Glutamatergic neuron (in vitro differentiated cells): ENCODE measurements around the gene GNG7. TPM values are rescaled to one million over a fixed set of nuclear protein-coding genes. Genes with fewer than 3 reads are reported as not detected.

Experiments
- DNase-seq: peaks from one replicate; pipeline ENCODE4 v3.0.0; 2022
- H3K27ac Mint-ChIP-seq: one replicate; pipeline ENCODE4 v1.8.0; 2020; ENCODE audit warnings: mild to moderate bottlenecking, mixed read lengths, inconsistent platforms; ENCODE audit not compliant: unreplicated experiment
- H3K27me3 Mint-ChIP-seq: one replicate; pipeline ENCODE4 v1.8.0; 2020; ENCODE audit warnings: mild to moderate bottlenecking, moderate library complexity, mixed read lengths, inconsistent platforms; ENCODE audit not compliant: unreplicated experiment
- H3K36me3 Mint-ChIP-seq: one replicate; pipeline ENCODE4 v1.8.0; 2020; ENCODE audit warnings: mild to moderate bottlenecking, mixed read lengths, inconsistent platforms; ENCODE audit not compliant: unreplicated experiment
- H3K4me1 Mint-ChIP-seq: one replicate; pipeline ENCODE4 v1.8.0; 2020; ENCODE audit warnings: mild to moderate bottlenecking, low read depth, mixed read lengths, inconsistent platforms; ENCODE audit not compliant: unreplicated experiment
- H3K4me3 Mint-ChIP-seq: one replicate; pipeline ENCODE4 v1.8.0; 2020; ENCODE audit warnings: mild to moderate bottlenecking, mixed read lengths, inconsistent platforms; ENCODE audit not compliant: unreplicated experiment
- H3K9me3 Mint-ChIP-seq: one replicate; pipeline ENCODE4 v1.8.0; 2020; ENCODE audit warnings: mild to moderate bottlenecking, moderate library complexity, mixed read lengths, inconsistent platforms; ENCODE audit not compliant: unreplicated experiment
- CTCF ChIP-seq: fragments of 200-600 bp; sonication (generic); IDR thresholded peaks from one replicate; pipeline ENCODE4 v1.5.0; 2021; ENCODE audit not compliant: partially characterized antibody, unreplicated experiment
- total RNA-seq: library from RNA; stranded (reverse); fragmentation: NEBNext Ultra II Directional; extraction: Animal tissue kit (Norgen Biotek cat#: 25700); gene quantifications from one replicate; pipeline ENCODE4 v1.2.1, GENCODE V29; 2021; ENCODE audit not compliant: unreplicated experiment

Gene GNG7
- total RNA-seq, 1 donor from 2014 or later = 8.0 TPM

- peaks cover 10% of the 10 kb centered on the region for H3K9me3 Mint-ChIP-seq
- peaks cover 10% of the 10 kb centered on the region for H3K36me3 Mint-ChIP-seq
- H3K27ac Mint-ChIP-seq = peak overlapping the region; percentile 43
- peaks cover 5% of the 10 kb centered on the region for H3K27me3 Mint-ChIP-seq
- DNase-seq = no peak
- no peak overlapping the region for H3K4me3 Mint-ChIP-seq
- TF ChIP-seq CTCF = no peak
- H3K4me1 Mint-ChIP-seq = no peaks in the 10 kb centered on the region
These were observed 173.0 kb downstream of the GNG7 start for GRCh38 chr19:2529473-2529918.

- Mint-ChIP-seq H3K9me3 (peaks cover 6% of the 10 kb centered on the region), H3K36me3 (peaks cover 5% of the 10 kb centered on the region), H3K27me3 (peaks cover 2% of the 10 kb centered on the region), H3K27ac (no peak overlapping the region), H3K4me3 (no peak overlapping the region), H3K4me1 (no peaks in the 10 kb centered on the region)
- DNase-seq = no peak
- TF ChIP-seq CTCF = no peak
These were observed 173.8 kb downstream of the GNG7 start for GRCh38 chr19:2528675-2529101.

GRCh38 chr19:2527686-2528085, 174.8 kb downstream of the GNG7 start:
- Mint-ChIP-seq H3K27me3 (peaks cover 2% of the 10 kb centered on the region), H3K4me3 (no peak overlapping the region), H3K4me1 (no peaks in the 10 kb centered on the region), H3K27ac (no peak overlapping the region), H3K36me3 (peaks cover 5% of the 10 kb centered on the region), H3K9me3 (peaks cover 6% of the 10 kb centered on the region)
- no peak for DNase-seq
- no peak for TF ChIP-seq CTCF

- peaks cover 2% of the 10 kb centered on the region for H3K36me3 Mint-ChIP-seq
- H3K9me3 Mint-ChIP-seq = peaks cover 6% of the 10 kb centered on the region
- H3K4me1 Mint-ChIP-seq = no peaks in the 10 kb centered on the region
- TF ChIP-seq CTCF = no peak
- no peak for DNase-seq
- no peak overlapping the region for H3K27ac Mint-ChIP-seq
- peaks cover 2% of the 10 kb centered on the region for H3K27me3 Mint-ChIP-seq
- H3K4me3 Mint-ChIP-seq = no peak overlapping the region
These were observed 175.3 kb downstream of the GNG7 start for GRCh38 chr19:2527171-2527570.

GRCh38 chr19:2524840-2525723, 177.4 kb downstream of the GNG7 start:
- Mint-ChIP-seq H3K9me3 (peaks cover 1% of the 10 kb centered on the region), H3K27ac (no peak overlapping the region), H3K36me3 (no peaks in the 10 kb centered on the region), H3K4me3 (no peak overlapping the region), H3K27me3 (peaks cover 2% of the 10 kb centered on the region), H3K4me1 (no peaks in the 10 kb centered on the region)
- no peak for DNase-seq
- no peak for TF ChIP-seq CTCF
